UCSD-AML1 (cell line): Measurements from ENCODE around the gene CCDC57.

Experiments used
- DNase-seq: peaks from one replicate; lab custom pipeline; 2025; ENCODE audit not compliant: unreplicated experiment; lab: John Stamatoyannopoulos, UW

The CCDC57 gene

GRCh38 chr17:82108961-82109475 is 103.6 kb downstream of the CCDC57 start:
- DNase-seq, result no peak

DNA sequence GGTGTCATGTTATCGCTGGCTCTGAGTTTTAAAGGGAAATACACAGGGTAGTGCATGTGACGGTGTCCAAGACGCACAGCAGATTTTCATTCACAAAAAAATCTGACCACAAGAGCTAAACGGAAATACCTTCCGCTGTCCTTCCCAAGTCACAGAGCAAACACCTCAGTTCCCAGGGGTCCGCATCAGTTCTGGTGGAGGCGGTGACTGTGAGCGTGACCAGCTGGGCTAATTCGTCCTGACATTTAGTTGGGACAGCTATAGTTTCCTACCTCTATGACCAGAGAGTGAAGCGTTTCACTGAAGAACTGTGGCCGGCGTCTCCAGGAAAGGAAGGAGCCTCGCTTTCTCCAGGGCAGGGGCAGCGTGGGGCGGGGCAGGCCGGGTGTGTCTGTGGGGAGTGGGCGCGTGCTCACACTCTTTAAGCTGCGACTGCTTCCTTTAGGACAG is 104.1 kb downstream of the CCDC57 start:
- no peak for DNase-seq

DNA sequence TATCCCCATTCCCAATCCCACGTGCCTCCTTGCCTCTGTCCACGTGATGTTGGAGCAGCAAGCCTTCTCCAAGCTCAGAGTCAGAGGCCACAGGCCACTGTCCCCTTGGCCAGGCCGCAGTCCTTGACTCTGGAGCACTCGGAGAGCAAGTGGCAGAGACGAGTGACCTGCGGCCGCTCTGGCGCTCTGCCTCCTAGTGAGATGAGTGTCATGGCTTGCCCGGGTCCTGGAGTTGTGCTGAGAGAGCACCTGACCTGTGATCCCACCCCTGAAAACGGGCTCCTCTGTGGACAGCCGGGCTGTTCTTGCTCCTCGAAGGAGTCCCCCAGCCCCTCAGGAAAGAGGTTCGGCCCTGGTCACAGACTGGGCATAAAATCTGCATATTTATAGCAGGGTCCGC is 104.6 kb downstream of the CCDC57 start:
- no peak for DNase-seq

GRCh38 chr17:82107341-82107860 is 105.2 kb downstream of the CCDC57 start:
- no peak for DNase-seq

- no peak for DNase-seq
Observed at GRCh38 chr17:82106688-82107305, 105.8 kb downstream of the CCDC57 start.

DNA sequence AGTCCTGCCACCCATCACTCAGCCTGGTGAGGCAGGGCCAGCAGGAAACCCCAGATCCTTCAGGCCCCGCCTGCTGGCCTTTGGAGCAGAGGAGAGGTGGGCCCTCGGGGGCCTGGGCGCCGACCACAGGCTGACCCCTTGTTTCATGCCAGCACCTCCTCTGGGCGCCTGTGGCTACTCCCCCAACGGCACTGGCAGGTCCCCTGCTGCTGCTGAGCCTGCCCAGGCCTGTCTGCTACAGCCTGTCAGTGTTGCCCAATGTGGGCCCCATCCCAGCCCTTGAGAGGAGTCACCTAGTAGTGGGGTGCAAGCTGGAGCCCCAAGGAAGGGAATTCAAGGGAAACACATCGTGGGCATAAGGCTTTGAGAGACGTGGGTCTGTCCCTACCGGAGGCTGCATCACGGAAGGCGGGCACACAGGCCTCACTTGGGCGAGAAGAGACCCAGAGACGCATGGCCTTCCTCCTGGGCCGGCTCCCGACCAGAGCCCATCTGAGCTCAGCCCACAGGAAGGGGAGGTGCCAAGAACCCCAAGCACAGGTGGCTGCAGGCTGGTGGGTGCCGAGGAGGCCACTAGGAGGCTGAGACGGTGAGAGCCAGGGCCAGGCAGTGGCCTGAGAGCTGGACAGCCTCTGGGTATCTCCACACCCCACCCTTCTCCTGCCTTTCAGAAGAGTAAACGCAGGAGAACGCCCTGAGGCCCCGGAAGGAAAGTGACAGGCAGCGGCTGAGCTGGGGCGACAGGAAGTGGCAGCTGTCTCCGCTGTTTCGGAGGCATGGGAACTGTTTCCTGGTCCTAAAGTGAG is 106.6 kb downstream of the CCDC57 start:
- DNase-seq, result peak; percentile 85

DNA sequence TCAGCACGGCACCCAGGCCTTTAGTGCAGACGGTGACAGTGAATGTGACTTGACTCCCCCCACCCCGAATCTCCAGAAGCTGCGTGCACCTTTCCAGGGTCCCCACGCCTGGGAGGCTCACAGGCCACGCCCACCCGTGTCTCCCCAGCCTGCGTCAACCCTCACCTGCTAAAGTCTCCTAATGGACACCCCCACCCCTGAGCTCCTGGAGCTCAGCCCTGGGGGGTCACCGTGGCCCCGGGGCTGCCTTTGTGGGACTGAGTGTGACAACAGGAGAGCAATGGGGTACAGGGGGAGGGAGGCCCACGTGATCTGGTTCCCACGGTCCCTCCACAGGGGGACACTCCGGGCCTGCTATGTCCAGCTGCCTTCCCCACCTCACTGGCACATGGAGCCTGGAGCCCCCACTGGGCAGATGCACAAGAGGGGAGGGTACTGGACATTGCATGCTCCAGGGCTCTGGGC is 107.2 kb downstream of the CCDC57 start:
- DNase-seq, result no peak

- DNase-seq, result no peak
Observed at GRCh38 chr17:82104797-82105416, 107.7 kb downstream of the CCDC57 start.

DNA sequence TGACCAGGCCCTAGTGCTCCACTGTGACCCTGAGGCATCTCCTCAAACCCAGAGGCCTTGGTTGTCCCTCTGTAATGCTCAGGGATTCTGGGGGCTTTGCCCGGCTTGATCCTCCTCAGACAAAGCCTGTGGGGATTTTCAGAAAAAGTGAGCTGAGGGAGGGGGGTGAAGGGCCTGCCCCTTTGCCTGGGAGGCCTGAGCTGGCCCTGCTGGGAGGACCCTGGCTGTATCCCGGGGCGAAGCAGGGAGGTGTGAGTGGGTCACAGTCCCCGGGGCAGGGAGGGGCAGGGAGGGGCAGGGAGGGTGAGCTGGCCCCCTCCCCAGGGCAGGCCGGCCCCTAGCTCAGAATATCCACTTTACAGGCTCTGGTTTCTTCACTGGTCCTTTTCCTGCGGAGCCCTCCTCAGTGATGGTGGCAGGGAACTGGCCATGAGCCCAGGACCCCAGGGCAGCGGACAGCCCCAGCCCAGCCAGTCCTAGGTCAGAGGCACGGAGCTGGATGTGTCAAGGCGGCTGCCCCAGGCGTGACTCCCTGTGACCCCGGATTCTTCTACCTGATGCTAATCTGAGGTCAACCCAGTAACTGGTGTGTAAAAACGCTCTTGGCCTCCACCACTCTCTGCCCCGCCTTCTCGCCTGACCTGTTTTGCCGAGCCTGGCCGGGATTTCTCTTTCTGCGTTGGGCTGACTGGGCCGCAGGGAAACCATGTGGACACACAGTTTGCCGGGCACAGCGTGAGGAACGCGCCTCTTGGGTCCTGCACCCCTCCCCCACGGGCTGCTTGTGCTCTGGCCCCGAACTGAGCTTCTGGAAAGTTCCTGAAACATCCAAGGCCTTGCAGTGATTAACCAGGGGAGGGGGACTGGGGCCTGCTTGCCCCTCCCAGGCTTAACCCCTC is 108.8 kb downstream of the CCDC57 start:
- DNase-seq, result no peak

DNA sequence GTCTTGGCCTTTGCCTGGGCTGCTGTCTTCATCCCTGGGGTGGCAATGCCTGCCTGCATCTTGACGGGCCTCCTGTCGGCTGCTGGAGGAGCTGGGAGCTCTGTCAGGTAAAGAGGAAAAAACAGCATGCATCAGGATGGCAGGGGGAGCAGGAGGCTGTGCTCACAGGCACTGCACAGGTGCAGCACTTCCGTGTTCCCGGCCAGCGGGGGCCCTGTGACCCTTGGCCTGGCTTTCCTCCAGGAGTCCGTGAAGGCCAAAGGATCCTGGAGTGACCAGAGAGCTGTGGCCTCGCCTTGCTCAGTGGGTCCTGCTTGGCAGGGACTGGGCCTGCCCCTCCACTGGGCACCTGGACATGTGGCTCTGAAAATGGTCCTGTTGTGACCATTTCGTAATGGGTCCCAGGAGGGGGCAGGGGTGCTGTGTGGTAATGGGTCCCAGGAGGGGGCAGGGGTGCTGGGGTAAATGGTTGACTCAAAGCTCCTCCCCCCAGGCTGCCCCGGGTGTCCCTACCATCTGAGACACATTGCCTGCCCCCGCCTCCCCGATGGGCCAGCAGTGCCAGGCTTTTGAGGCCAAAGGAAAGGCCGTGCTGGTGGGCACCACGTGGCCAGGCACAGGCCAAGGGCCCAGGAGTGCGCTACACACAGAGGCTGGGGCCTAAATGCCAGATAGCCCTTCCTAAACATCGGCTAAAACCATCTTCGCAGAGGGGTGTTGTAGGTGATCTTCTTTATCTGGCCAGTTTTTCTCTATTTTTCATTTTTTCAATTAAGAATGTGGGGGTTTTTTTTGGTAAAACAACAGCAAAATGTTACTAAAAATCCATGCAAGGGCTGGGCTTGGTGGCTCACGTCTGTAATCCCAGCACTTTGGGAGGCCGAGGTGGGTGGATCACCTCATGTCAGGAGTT is 110.6 kb downstream of the CCDC57 start:
- no peak for DNase-seq

- DNase-seq, result no peak
Observed at GRCh38 chr17:82101301-82101715, 111.3 kb downstream of the CCDC57 start.

GRCh38 chr17:82100502-82101298 is 111.9 kb downstream of the CCDC57 start:
- DNase-seq, result no peak

GRCh38 chr17:82098939-82099763 is 113.5 kb downstream of the CCDC57 start:
- DNase-seq, result peak; percentile 51

DNA sequence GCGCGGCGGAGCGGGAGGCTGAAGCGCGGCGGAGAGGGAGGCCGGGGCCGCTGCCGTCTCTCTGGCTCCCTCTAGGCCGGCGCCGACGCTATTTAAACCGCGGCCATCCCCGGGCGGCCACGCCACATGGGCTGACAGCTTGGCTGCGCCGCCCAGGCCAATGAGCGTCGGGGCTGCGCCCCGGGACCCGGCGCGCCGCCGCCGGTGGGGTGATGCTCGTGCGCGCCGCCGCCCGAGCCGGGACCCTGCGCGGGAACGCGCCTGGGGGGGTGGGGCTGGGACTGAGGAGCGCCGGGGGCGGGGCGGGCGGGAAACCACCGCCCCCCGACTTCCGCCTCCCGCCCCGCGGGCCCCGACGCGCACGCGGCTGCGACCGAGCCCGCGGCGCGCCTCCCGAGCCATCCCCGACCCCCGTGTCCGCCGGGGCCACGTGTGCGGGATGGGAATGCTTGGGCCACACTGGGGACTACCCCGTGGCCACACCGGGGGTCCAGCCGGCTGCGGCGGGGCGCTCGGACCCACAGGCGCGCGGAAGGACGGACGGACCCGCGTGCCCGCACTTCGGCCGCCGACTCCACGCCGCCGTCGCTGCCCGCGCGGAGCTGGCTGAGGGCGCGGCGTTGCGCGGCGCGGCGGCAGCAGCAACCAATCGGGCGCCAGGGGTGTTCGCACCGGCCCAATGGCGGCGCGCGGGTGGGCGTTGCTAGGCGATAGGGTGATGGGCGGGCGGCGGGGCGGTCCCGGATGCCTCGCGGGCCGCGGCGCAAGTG is 114.3 kb downstream of the CCDC57 start, which contains the start of gene FASN:
Gene FASN, minus strand, starts transcription at position 68 of the 770 bp plus-strand sequence. CDS start 1,791 bp downstream, outside the sequence.
- peak; percentile 96 for DNase-seq

- no peak for DNase-seq
Observed at GRCh38 chr17:82097919-82098168, 114.8 kb downstream of the CCDC57 start.

DNA sequence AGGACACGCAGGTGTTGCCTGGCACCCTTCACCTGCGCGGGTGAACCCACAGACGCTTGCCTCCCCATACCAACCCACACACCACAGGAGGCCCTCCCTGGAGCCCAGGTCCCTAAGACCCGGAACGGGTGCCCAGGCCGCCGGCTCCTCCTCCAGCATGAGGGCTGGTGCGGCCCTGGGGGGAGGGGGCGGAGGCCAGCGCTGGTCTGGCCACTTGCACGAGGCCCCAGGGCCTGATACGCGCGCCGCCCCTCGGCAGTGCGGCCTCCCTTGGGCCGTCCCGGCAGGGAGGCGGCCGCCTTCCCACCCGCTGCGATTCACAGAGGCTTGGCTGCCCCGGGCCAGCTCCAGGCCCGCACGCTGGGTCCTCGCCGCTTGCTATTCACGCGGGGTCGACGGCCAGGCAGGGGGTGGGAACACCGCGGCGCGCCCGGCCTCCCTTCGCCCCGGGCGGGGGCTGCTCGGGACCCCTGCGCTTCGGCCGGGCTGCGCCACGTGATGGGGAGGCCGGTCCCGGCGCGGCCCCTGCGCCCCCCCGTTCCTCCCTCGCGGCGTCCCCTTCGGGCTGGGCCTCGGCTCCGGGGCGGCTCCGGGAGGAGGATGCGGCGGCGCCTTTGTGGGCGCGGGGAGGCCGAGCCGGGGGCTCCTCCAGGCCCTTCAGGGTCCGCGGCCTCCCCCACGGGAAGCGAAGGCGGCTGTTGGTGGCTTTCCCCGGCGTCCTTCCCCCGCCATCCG is 115.3 kb downstream of the CCDC57 start:
- peak; percentile 56 for DNase-seq
